Measurements from ENCODE around the gene CSE1L.

GRCh38 chr20:49029203-49029602 is 16.9 kb upstream of the CSE1L start:
- no peak for TF ChIP-seq SUZ12 (IDR thresholded peaks at IDR 0.05)
- TF ChIP-seq SP1 (IDR thresholded peaks at IDR 0.05): no peak
- TF ChIP-seq ELF4 (IDR thresholded peaks at IDR 0.05): no peak
- no peak for TF ChIP-seq TARDBP (IDR thresholded peaks at IDR 0.05)
- no peak for TF ChIP-seq ARNT (IDR thresholded peaks at IDR 0.05)

Data from HEK293T (cell line).